Nephron (organoid): ENCODE results near the gene SLC7A8.

ENCODE experiments used
- H3K27ac Mint-ChIP-seq, 3 experiments: 2 replicates each; pipeline ENCODE4 v1.8.0; 2020; ENCODE audit warnings: mixed read lengths in 3 of 3, mild to moderate bottlenecking in 2 of 3, moderate library complexity in 1 of 3
- H3K27me3 Mint-ChIP-seq: 2 replicates; pipeline ENCODE4 v1.8.0; 2021; ENCODE audit warnings: low read depth, mild to moderate bottlenecking, moderate library complexity, mixed read lengths
- H3K36me3 Mint-ChIP-seq: 2 replicates; pipeline ENCODE4 v1.8.0; 2020; ENCODE audit warnings: low read depth, mixed read lengths
- H3K4me1 Mint-ChIP-seq: 2 replicates; pipeline ENCODE4 v1.8.0; 2020; ENCODE audit warnings: mixed read lengths
- H3K4me3 Mint-ChIP-seq, 3 experiments: 2 replicates each; pipeline ENCODE4 v1.8.0; 2020; ENCODE audit warnings: mild to moderate bottlenecking in 3 of 3, mixed read lengths in 3 of 3, moderate library complexity in 2 of 3
- H3K9me3 Mint-ChIP-seq: 2 replicates; pipeline ENCODE4 v1.8.0; 2020; ENCODE audit warnings: mixed read lengths
- TF ChIP-seq, protein P1 (sequence below), 3 experiments: fragments of 200-600 bp; sonication (generic); IDR thresholded peaks; one replicate each; pipeline ENCODE4 v1.5.0; 2021; ENCODE audit warnings: antibody characterized with exemption in 3 of 3; ENCODE audit not compliant: unreplicated experiment in 3 of 3

SLC7A8 gene

DNA sequence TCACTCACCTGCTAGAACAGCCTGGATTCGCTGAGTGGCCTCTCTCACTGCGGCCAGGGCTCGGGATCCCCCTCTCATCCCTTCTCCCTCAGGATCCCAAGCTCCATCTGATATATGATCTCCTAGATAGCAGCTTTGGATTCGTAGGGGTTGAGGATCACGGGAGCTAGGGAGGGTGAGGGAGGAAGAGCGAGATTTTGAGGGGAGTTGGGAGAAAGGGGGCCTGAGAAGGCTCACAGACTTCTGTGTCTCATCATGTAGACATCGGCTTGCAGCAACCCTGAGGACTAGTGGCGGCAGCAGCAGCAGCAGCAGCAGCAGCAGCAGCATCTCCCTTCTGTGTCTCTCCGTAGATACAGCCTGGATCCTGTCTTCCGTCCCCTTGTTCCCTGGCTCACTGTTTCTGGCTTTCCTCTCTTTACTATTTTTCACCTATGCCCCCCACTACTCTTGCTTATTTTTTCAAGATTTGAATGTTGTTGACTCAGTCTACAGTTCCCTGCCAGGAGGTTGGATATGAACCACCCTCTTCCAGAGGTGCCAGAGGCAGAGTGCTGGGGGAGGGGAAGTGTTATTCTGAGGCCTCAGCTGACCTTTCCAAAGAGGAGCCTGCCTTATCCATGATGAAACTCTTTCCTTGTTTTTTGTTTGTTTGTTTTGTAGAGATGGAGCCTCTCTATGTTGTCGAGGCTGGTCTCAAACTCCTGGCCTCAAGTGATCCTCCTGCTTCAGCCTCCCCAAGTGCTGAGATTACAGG, 78.7 kb downstream of the SLC7A8 start, which contains the start of gene CIROP:
Gene CIROP (minus strand): TSS at position 399 of the 757 bp plus-strand sequence. CDS start 69 bp downstream, at position 330.
- Mint-ChIP-seq H3K36me3 (no peaks in the 10 kb centered on the region), H3K4me3 (peak within 1 kb of the TSS in 1 of 3 experiments; percentile 2), H3K4me1 (peaks cover 17% of the 10 kb centered on the region), H3K27me3 (peaks cover 16% of the 10 kb centered on the region), H3K9me3 (no peaks in the 10 kb centered on the region), H3K27ac (peak within 1 kb of the TSS in 2 of 3 experiments; percentile 23 to 45)
- TF ChIP-seq, protein P1, sequence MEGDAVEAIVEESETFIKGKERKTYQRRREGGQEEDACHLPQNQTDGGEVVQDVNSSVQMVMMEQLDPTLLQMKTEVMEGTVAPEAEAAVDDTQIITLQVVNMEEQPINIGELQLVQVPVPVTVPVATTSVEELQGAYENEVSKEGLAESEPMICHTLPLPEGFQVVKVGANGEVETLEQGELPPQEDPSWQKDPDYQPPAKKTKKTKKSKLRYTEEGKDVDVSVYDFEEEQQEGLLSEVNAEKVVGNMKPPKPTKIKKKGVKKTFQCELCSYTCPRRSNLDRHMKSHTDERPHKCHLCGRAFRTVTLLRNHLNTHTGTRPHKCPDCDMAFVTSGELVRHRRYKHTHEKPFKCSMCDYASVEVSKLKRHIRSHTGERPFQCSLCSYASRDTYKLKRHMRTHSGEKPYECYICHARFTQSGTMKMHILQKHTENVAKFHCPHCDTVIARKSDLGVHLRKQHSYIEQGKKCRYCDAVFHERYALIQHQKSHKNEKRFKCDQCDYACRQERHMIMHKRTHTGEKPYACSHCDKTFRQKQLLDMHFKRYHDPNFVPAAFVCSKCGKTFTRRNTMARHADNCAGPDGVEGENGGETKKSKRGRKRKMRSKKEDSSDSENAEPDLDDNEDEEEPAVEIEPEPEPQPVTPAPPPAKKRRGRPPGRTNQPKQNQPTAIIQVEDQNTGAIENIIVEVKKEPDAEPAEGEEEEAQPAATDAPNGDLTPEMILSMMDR (IDR thresholded peaks at IDR 0.05; ENCODE audit: unreplicated experiment in 3 of 3) = no peak

DNA sequence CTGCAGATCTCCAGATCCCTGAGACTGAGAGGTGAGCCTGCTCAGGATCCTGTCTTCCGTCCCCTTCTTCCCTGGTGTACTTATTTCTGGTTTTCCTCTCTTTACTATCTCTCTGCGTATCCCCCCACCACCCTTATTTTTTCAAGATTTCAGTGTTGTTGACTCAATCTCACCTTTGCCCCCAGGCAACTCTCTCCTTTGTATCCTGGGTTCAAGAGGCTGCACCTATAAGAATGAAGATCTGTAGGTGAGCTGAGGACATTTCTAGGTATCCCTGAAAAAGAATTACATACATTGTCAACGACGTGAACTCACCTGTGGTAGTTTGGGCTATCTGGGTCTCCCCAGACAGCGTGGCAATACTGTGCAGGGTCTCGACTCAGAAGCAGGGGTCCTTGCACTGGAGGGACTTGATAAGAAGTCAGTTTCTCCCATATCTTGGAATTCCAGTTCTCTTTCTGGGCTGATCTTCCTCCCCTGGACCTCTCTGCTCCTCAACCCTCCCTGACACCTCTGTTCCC, 79.3 kb downstream of the SLC7A8 start:
- Mint-ChIP-seq H3K9me3 (no peaks in the 10 kb centered on the region), H3K27ac (no peak overlapping the region), H3K27me3 (peaks cover 16% of the 10 kb centered on the region), H3K4me1 (peaks cover 17% of the 10 kb centered on the region), H3K4me3 (no peak overlapping the region), H3K36me3 (peaks cover 2% of the 10 kb centered on the region)
- TF ChIP-seq, protein P1 (IDR thresholded peaks at IDR 0.05; ENCODE audit: unreplicated experiment in 3 of 3) = no peak

- TF ChIP-seq, protein P1 (IDR thresholded peaks at IDR 0.05; ENCODE audit: unreplicated experiment in 3 of 3) = no peak
- H3K4me1 Mint-ChIP-seq = peaks cover 17% of the 10 kb centered on the region
- peaks cover 4% of the 10 kb centered on the region for H3K36me3 Mint-ChIP-seq
- H3K4me3 Mint-ChIP-seq = no peak overlapping the region
- H3K27me3 Mint-ChIP-seq = peaks cover 16% of the 10 kb centered on the region
- H3K27ac Mint-ChIP-seq = no peak overlapping the region
- no peaks in the 10 kb centered on the region for H3K9me3 Mint-ChIP-seq
Observed at GRCh38 chr14:23103581-23103980, 79.9 kb downstream of the SLC7A8 start.

DNA sequence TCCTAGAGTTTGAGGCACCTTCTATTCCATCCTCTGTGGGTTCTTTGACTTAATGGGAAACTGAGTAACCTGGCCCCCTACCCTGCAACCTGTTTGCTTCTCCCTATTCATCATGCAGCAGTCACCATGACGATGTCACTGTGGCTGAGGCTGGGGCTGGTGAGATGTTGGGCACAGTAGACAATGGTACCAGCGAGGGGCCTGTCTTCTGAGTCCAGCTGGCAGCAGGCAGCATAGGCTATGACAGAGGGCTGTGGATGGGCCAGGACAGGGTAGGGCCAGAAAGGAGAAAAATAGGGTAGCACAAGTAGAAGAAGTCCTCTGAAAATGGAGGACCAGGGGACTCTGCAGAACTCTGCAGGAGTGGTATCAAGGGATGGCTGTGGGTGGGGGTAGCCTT, 80.7 kb downstream of the SLC7A8 start:
- Mint-ChIP-seq H3K9me3 (no peaks in the 10 kb centered on the region), H3K4me1 (peaks cover 17% of the 10 kb centered on the region), H3K36me3 (peaks cover 4% of the 10 kb centered on the region), H3K27me3 (peaks cover 16% of the 10 kb centered on the region), H3K27ac (no peak overlapping the region), H3K4me3 (no peak overlapping the region)
- TF ChIP-seq, protein P1 (IDR thresholded peaks at IDR 0.05; ENCODE audit: unreplicated experiment in 3 of 3) = no peak

DNA sequence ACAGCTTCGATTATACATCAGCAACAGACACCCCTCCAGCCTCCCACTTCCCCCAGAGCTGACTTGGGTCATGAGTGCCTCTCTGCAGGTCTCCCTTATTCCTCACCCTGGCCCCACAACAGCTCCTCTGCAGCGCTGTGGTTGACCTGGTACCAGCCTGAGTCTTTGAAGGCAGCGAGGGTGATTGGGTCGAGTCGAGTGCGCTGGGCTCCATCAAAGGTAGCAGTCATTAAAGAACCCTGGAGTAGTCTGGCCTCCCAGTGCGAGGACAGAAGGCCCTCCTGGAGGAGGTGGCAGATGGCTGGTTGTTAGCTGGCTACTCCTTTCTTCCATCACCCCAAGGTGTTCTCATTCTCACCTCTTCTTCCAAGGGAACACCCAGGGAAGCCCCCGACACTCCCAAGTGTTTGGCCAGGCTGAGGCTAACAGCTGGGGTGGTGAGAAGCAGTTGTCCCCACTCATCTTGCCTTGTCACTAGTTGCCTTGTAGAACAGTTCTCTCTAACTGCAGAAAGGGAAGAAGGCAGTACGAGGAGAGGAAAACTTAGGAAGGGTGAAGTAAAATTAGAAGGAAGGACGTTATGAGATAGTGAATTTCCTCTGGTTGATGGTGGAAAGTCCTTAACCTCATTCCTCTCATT, 81.4 kb downstream of the SLC7A8 start:
- Mint-ChIP-seq H3K4me3 (no peak overlapping the region), H3K36me3 (peaks cover 11% of the 10 kb centered on the region), H3K27ac (no peak overlapping the region), H3K9me3 (no peaks in the 10 kb centered on the region), H3K27me3 (peaks cover 16% of the 10 kb centered on the region), H3K4me1 (peaks cover 24% of the 10 kb centered on the region)
- TF ChIP-seq, protein P1 (IDR thresholded peaks at IDR 0.05; ENCODE audit: unreplicated experiment in 3 of 3) = no peak
